AG10803 (cell line): ENCODE measurements around the gene ADAMTS20.

Experiments used
- DNase-seq: peaks from one replicate; pipeline ENCODE4 v3.0.0; 2010; ENCODE audit warnings: low read depth
- H3K4me3 ChIP-seq: 2 replicates; pipeline ENCODE4 v1.5.1; 2011; ENCODE audit warnings: mild to moderate bottlenecking, low read length, control low read depth
- TF ChIP-seq, protein P1 (sequence below): conservative IDR thresholded peaks from 2 replicates; pipeline ENCODE4 v1.5.1; 2011; ENCODE audit warnings: mild to moderate bottlenecking, low read length, control low read depth, inconsistent platforms

Gene ADAMTS20

DNA sequence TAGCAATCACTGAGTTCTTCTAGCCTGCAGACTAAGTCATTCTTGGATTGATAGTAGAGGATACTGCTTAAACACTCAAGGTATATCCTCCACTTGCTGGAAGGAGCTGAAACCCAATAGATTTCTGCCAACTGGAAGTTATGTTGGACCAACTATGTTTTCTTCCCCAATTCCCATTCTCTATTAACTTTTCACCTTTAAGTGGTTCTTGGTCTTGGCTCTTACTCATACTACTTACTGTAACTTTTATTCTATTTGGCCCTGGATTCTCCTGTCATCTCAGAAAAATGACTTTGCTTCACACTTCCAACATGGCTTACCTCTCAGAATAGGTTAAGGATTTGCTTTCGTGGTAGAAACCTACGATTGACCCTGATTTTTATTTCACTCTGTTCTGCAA, 244.9 kb downstream of the ADAMTS20 start:
- TF ChIP-seq, protein P1, sequence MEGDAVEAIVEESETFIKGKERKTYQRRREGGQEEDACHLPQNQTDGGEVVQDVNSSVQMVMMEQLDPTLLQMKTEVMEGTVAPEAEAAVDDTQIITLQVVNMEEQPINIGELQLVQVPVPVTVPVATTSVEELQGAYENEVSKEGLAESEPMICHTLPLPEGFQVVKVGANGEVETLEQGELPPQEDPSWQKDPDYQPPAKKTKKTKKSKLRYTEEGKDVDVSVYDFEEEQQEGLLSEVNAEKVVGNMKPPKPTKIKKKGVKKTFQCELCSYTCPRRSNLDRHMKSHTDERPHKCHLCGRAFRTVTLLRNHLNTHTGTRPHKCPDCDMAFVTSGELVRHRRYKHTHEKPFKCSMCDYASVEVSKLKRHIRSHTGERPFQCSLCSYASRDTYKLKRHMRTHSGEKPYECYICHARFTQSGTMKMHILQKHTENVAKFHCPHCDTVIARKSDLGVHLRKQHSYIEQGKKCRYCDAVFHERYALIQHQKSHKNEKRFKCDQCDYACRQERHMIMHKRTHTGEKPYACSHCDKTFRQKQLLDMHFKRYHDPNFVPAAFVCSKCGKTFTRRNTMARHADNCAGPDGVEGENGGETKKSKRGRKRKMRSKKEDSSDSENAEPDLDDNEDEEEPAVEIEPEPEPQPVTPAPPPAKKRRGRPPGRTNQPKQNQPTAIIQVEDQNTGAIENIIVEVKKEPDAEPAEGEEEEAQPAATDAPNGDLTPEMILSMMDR = no peak
- no peak for DNase-seq
- no peak overlapping the region for H3K4me3 ChIP-seq

DNA sequence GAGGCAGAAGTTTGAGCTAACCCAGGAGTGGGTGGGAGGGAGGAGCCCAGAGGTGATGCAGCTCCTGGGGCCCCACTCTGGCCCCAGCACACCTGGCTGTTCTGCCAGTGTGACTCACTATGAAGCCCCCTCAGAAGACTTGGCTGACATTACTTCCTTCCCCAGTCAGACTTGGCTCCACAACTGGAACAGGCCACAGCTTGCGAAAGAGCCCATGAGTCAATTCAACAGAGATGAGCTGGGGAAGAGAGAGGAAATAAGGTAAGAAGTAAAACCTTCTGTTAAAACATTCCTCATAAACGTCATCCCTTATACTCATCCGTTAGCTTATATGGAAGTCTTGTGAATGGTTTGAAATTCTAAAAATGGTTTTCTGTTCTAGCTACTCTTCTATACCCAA, 245.9 kb downstream of the ADAMTS20 start:
- DNase-seq = peak; percentile 75
- TF ChIP-seq, protein P1 = no peak
- no peak overlapping the region for H3K4me3 ChIP-seq

DNA sequence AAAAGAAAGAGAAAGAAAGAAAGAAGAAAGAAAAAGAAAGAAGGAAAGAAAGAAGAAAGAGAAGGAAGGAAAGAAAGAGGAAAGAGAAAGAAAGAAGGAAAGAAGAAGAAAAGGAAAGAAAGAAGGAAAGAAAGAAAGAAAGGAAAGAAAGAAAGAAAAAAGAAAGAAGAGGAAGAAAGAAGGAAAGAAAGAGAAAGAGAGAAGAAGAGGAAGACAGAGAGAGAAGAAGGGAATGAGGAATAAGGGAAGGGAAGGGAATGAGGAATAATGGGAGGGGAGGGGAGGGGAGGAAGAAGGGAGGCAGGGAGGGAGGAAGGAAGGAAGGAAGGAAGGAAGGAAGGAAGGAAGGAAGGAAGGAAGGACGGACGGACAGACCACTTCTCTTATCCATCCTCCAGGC, 246.9 kb downstream of the ADAMTS20 start:
- DNase-seq = no peak
- no peak overlapping the region for H3K4me3 ChIP-seq
- TF ChIP-seq, protein P1 = no peak
